Mesodermal cell (in vitro differentiated cells): ENCODE results near the gene ARRB2.
"Not testable (repeated sequence)": the region's sequence is repeated elsewhere in the genome, so short reads cannot be mapped to it uniquely, and the experiment has no call there.

Experiments
- H3K27ac ChIP-seq: 2 replicates; pipeline ENCODE4 v1.7.0; 2013; ENCODE audit warnings: mild to moderate bottlenecking, low read depth, low read length, moderate library complexity; ENCODE audit not compliant: severe bottlenecking
- H3K36me3 ChIP-seq: 2 replicates; pipeline ENCODE4 v1.7.1; 2013; ENCODE audit warnings: mild to moderate bottlenecking, low read length, moderate library complexity; ENCODE audit not compliant: control insufficient read depth, insufficient read depth
- H3K4me1 ChIP-seq: one replicate; pipeline ENCODE4 v1.7.1; 2013; ENCODE audit warnings: mild to moderate bottlenecking, low read length; ENCODE audit not compliant: insufficient read depth, control insufficient read depth, poor library complexity, severe bottlenecking
- H3K4me3 ChIP-seq: 2 replicates; pipeline ENCODE4 v1.7.0; 2013; ENCODE audit warnings: low read length, control low read depth, mild to moderate bottlenecking; ENCODE audit not compliant: insufficient read depth, poor library complexity, severe bottlenecking; ENCODE audit errors: extremely low read depth
- H3K9me3 ChIP-seq: 2 replicates; pipeline ENCODE4 v1.7.1; 2013; ENCODE audit warnings: mild to moderate bottlenecking, low read length, moderate library complexity; ENCODE audit not compliant: control insufficient read depth
- WGBS, 2 experiments: methylation state at CpG; one replicate each; pipeline ENCODE4 v1.1.5; 2013; ENCODE audit warnings: missing lambda C conversion rate in 2 of 2; ENCODE audit not compliant: insufficient coverage in 2 of 2; 5-methylcytosine and 5-hydroxymethylcytosine counted together

ARRB2 gene

DNA sequence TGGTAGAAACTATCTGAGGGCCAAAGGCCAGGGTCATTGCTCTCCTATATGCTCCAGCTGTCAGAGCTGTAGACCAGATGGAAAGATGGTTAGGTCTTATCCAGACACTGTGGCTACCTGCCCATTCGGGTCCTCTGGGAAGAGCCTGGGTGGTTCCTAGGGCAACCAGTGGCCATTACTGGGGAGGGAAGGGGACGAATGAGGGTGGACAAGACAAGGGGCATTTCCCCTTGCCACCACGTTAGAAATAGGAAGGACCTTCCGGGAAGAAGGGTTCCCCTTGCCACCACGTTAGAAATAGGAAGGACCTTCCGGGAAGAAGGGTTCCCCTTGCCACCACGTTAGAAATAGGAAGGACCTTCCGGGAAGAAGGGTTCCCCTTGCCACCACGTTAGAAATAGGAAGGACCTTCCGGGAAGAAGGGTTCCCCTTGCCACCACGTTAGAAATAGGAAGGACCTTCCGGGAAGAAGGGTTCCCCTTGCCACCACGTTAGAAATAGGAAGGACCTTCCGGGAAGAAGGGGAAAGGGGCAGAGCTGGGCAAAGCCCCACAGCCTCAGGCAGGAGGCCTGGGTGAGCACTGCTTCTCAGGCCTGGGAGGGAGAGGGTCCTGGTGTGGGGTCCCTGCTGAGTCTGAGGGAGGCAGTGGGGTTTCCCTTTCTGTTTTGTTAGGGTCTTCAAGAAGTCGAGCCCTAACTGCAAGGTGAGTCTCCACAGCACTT lies 4.1 kb downstream of the ARRB2 start:
- H3K9me3 ChIP-seq, H3K27ac ChIP-seq, H3K36me3 ChIP-seq, H3K4me3 ChIP-seq, H3K4me1 ChIP-seq: not testable (repeated sequence)
- WGBS, 2 experiments = 88 to 97% methylated on average over 1 to 3 of the region's 15 CpGs

DNA sequence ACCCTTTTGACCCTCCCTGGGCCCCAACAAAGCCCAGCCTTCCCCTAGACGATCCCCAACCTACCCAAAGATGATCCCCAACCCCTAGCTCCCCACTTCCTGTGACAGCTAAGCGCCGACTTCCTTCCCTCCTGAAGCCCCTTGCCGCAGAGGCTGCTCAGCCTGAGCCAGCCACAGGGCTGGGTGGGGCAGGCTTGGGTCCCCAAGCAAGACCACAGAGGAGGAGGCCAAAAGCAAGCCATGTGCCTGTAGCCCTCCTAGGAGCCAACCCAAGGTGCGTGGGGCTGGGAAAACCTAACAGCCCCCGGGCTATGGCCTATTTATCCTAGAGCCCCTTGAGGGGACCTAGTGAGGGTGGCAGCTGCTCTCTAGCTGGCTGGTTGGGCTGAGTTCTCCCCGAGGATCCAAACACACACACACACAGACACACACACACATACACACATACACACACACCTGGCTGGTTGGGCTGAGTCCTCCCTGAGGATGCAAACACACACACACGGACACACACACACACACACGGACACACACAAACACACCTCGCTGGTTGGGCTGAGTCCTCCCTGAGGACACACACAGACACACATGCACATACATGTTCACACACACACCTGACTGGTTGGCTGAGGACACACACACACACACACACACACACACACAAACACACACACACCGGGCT lies 4.8 kb downstream of the ARRB2 start:
- Histone ChIP-seq H3K27ac (no peak overlapping the region), H3K4me3 (no peak overlapping the region), H3K4me1 (peaks cover 3% of the 10 kb centered on the region), H3K9me3 (no peaks in the 10 kb centered on the region), H3K36me3 (peaks cover 8% of the 10 kb centered on the region)
- WGBS, 2 experiments = 80 to 90% methylated on average over 5 to 7 of the region's 11 CpGs

DNA sequence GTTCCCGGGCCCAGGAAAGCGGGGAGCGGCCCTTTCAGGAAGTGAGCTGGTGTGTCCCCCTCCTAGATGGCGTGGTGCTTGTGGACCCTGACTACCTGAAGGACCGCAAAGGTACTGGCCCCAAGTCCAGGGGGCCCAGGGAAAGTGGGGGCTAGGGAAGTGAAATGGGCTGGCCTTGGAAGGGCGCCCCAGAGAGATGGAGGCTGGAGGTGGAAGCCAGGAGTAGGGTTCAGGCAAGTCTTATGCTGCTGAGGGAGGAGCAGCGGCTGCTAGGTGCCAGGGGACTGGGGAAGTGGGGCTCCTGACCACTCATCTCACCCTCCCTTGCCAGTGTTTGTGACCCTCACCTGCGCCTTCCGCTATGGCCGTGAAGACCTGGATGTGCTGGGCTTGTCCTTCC lies 5.6 kb downstream of the ARRB2 start:
- Histone ChIP-seq H3K27ac (no peak overlapping the region), H3K36me3 (peaks cover 8% of the 10 kb centered on the region), H3K9me3 (no peaks in the 10 kb centered on the region), H3K4me3 (no peak overlapping the region), H3K4me1 (peaks cover under 1% of the 10 kb centered on the region)
- WGBS, 2 experiments = 95 to 98% methylated on average over 6 to 10 of the region's 10 CpGs

DNA sequence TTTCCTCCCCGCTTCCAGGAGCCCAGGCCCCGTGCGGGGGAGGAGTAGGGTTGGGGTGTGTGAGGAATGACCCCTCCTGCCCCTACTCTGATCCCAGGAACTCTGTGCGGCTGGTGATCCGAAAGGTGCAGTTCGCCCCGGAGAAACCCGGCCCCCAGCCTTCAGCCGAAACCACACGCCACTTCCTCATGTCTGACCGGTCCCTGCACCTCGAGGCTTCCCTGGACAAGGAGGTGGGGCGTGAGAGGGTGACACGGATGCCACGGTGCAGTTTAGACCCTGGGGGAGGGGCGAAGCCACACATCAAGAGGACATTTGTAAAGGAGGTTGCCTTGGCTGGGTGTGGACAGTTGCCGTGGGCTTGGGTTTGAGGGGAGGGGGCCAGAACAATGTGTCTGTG lies 7.4 kb downstream of the ARRB2 start:
- 94 to 98% methylated on average over 10 to 14 of the region's 17 CpGs for WGBS, 2 experiments
- H3K36me3 ChIP-seq = peaks cover 8% of the 10 kb centered on the region
- no peak overlapping the region for H3K27ac ChIP-seq
- H3K4me3 ChIP-seq = no peak overlapping the region
- no peaks in the 10 kb centered on the region for H3K9me3 ChIP-seq
- H3K4me1 ChIP-seq = no peaks in the 10 kb centered on the region

DNA sequence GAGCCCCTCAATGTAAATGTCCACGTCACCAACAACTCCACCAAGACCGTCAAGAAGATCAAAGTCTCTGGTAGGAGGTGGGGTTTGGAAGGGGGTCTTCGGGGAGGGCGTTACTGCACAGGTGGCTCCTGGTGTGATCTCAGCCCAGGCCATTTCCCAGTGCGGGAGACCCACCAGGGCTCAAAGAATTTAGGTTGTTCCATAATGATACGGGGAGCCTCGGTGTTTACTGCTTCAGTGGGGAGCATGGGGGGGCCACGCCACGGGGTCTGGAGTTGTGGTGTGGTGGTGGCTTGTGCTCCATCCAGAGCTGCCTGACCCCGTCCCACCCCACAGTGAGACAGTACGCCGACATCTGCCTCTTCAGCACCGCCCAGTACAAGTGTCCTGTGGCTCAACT lies 7.8 kb downstream of the ARRB2 start:
- Histone ChIP-seq H3K27ac (no peak overlapping the region), H3K4me1 (no peaks in the 10 kb centered on the region), H3K4me3 (no peak overlapping the region), H3K9me3 (no peaks in the 10 kb centered on the region), H3K36me3 (peaks cover 8% of the 10 kb centered on the region)
- WGBS, 2 experiments = 92 to 100% methylated on average over 6 of the region's 13 CpGs

DNA sequence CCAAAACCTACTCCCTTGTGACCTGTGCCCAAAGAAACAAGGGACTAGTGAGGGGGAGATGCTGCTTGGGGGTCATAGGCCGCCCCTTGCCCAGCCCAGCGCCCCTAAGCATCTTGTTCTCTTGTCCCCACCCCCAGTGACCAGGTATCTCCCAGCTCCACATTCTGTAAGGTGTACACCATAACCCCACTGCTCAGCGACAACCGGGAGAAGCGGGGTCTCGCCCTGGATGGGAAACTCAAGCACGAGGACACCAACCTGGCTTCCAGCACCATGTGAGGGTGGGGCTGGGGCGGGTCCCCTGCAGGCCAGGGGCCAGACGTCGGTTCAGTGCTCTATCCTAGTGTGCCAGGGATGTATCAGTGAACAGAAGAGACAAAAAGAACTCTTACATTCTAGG lies 8.7 kb downstream of the ARRB2 start:
- no peak overlapping the region for H3K4me3 ChIP-seq
- H3K9me3 ChIP-seq = no peaks in the 10 kb centered on the region
- H3K36me3 ChIP-seq = peaks cover 8% of the 10 kb centered on the region
- H3K4me1 ChIP-seq = no peaks in the 10 kb centered on the region
- 75 to 77% methylated on average over 4 to 8 of the region's 10 CpGs for WGBS, 2 experiments
- no peak overlapping the region for H3K27ac ChIP-seq

DNA sequence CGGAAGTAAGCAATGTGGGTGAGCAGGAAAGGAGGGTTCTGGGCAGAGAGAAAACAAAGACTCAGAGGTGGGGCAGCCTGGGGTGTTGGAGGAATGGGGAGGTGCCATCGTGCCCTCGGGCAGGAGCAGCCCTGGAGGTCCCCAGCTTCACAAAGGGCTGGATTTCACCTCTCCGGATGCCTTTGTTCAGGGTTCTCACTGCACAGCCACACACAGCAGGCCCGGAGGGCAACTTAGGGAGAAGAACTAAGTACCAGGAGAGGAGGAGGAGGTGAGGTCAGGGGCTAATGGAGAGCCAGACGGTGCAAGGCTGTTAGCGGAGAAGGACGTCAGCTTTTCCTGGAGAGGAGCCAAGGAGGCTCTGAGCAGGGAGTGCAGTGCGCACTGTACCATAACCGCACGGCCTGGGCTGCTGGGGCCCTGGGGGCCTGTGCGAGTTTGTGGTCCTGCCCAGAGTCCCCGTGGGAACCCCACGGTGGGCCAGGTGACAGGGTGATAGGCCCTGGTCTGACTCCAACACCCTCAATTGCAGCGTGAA lies 9.3 kb downstream of the ARRB2 start:
- Histone ChIP-seq H3K9me3 (no peaks in the 10 kb centered on the region), H3K36me3 (peaks cover 8% of the 10 kb centered on the region), H3K4me1 (no peaks in the 10 kb centered on the region), H3K4me3 (no peak overlapping the region), H3K27ac (no peak overlapping the region)
- WGBS, 2 experiments = 90 to 95% methylated on average over 12 to 13 of the region's 15 CpGs

DNA sequence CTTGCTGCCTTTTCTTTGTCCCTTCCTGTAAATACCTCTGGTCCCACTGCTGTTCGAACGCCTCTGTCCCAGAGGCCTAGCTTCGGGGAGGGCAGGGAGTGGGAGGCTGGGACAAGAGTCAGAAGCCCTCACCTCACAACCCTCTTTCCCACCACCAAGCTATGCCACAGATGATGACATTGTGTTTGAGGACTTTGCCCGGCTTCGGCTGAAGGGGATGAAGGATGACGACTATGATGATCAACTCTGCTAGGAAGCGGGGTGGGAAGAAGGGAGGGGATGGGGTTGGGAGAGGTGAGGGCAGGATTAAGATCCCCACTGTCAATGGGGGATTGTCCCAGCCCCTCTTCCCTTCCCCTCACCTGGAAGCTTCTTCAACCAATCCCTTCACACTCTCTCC lies 10.4 kb downstream of the ARRB2 start:
- Histone ChIP-seq H3K4me1 (no peaks in the 10 kb centered on the region), H3K9me3 (no peaks in the 10 kb centered on the region), H3K4me3 (no peak overlapping the region), H3K36me3 (peaks cover 8% of the 10 kb centered on the region), H3K27ac (no peak overlapping the region)
- 80 to 100% methylated on average over 2 of the region's 7 CpGs for WGBS, 2 experiments

DNA sequence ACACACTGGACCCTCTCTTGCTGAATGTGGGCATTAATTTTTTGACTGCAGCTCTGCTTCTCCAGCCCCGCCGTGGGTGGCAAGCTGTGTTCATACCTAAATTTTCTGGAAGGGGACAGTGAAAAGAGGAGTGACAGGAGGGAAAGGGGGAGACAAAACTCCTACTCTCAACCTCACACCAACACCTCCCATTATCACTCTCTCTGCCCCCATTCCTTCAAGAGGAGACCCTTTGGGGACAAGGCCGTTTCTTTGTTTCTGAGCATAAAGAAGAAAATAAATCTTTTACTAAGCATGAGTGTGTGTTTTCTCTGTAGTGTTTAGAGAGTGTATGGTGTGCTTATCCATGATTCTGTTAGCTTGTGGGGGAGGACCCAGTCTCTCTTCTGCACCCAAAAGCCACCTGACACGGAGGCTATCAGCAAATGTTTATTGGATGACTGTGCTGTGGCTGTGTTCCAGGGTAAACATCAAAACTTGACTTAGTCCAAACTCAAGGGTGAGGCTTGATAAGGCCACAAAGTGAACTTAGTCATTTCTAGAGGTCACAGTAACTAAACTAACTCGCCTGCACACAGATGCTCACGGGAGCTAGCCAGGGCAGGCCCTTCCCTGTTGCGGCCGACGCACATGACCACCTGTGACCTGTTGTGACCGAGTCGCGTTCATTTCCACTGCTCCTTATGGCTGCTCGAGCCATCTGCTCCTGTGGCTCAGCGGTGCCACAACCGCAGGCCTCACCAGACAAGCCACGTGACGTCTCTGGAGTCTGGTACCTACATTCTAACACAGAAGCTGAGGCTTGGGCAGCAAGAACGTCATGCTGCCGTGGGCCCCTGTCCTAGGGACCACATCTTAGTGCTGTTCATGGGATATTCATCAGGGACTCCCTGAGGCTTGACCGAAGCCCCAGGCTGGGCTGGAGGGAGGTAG lies 11.0 kb downstream of the ARRB2 start:
- no peak overlapping the region for H3K4me3 ChIP-seq
- H3K9me3 ChIP-seq = no peaks in the 10 kb centered on the region
- H3K36me3 ChIP-seq = peaks cover 8% of the 10 kb centered on the region
- H3K4me1 ChIP-seq = no peaks in the 10 kb centered on the region
- 87 to 89% methylated on average over 14 to 16 of the region's 20 CpGs for WGBS, 2 experiments
- H3K27ac ChIP-seq = no peak overlapping the region

DNA sequence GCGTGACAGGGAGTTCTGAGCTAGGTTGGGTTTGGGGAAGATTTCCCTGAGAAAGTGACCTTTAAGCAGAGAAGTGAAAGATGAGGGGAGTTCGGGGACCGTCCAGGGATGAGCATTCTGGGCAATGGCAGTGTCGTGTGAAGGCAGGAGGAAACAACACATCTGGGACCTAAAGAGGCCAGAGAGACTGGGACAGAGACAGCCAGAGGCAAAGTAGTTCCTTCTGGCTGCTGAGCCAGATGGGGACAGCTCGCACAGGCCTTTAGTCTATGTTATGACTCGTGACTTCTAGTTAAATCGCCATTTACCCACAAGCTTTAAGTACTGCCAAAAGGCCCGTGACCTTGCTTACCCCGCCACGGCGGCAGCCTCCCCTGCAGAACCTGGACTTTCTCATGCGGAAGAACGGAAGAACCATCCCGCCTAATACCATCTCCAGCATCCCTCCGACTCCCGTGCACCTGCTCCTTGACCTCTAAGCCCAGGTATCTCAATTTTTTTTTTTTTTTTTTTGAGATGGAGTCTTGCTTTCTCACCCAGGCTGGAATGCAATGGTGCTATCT lies 12.3 kb downstream of the ARRB2 start:
- H3K4me3 ChIP-seq = no peak overlapping the region
- no peak overlapping the region for H3K27ac ChIP-seq
- WGBS, 2 experiments = 91 to 92% methylated on average over 12 to 15 of the region's 16 CpGs
- no peaks in the 10 kb centered on the region for H3K9me3 ChIP-seq
- peaks cover 3% of the 10 kb centered on the region for H3K36me3 ChIP-seq
- no peaks in the 10 kb centered on the region for H3K4me1 ChIP-seq
